Upper lobe of left lung (tissue), 6 donors: ENCODE results near the gene PRELID1. TPM values are rescaled to one million over a fixed set of nuclear protein-coding genes. Genes with fewer than 3 reads are reported as not detected.

Experiments used
- ATAC-seq, 2 donors: fragments of 200-7000 bp; cut with Tn5 transposase; one replicate each; pipeline ENCODE4 v1.9.1; 2022; ENCODE audit warnings: mild to moderate bottlenecking in 2 of 2, moderate library complexity in 2 of 2; ENCODE audit not compliant: low FRiP score in 2 of 2
- DNase-seq, 2 donors: peaks; one replicate each; pipeline ENCODE4 v3.0.0-alpha.2; 2019 to 2020
- H3K27ac ChIP-seq, 4 donors: fragments of 200-600 bp; sonication (generic); one replicate each; pipeline ENCODE4 v1.5.1; 2016 to 2019
- H3K27me3 ChIP-seq, 4 donors: fragments of 200-600 bp; sonication (generic); one replicate each; pipeline ENCODE4 v1.5.1; 2017 to 2019
- H3K36me3 ChIP-seq, 4 donors: fragments of 200-600 bp; sonication (generic); one replicate each; pipeline ENCODE4 v1.5.1; 2016 to 2019
- H3K4me1 ChIP-seq, 4 donors: fragments of 200-600 bp; sonication (generic); one replicate each; pipeline ENCODE4 v1.5.1; 2018 to 2019
- H3K4me3 ChIP-seq, 4 donors: fragments of 200-600 bp; sonication (generic); one replicate each; pipeline ENCODE4 v1.5.1; 2017 to 2019; ENCODE audit warnings: mild to moderate bottlenecking in 2 of 4, moderate library complexity in 1 of 4
- H3K9me3 ChIP-seq, 4 donors: fragments of 200-600 bp; sonication (generic); one replicate each; pipeline ENCODE4 v1.5.1; 2018 to 2019
- CTCF ChIP-seq, 6 experiments: fragments of 450-650 bp in 4 of 6; fragments of 200-600 bp in 2 of 6; sonication (generic) in 2 of 6; IDR thresholded peaks; one replicate each; pipeline ENCODE4 v1.5.1; 2016 to 2019; ENCODE audit warnings: antibody characterized with exemption in 6 of 6
- EP300 ChIP-seq, 4 donors: sonication (generic); formaldehyde crosslinking; IDR thresholded peaks; one replicate each; pipeline ENCODE4 v1.5.1; 2017; ENCODE audit warnings: antibody characterized with exemption in 4 of 4, control low read depth in 2 of 4
- POLR2A ChIP-seq, 4 donors: fragments of 450-650 bp; IDR thresholded peaks; one replicate each; pipeline ENCODE4 v1.5.1; 2016 to 2017; ENCODE audit warnings: antibody characterized with exemption in 4 of 4, mild to moderate bottlenecking in 2 of 4
- POLR2AphosphoS5 ChIP-seq, 2 donors: sonication (generic); formaldehyde crosslinking; IDR thresholded peaks; one replicate each; pipeline ENCODE4 v1.5.1; 2017; ENCODE audit warnings: antibody characterized with exemption in 2 of 2
- WGBS, 2 donors: methylation state at CpG; one replicate each; pipeline ENCODE4 v1.1.5; 2017 to 2018; 5-methylcytosine and 5-hydroxymethylcytosine counted together
- total RNA-seq, 6 donors: library from RNA; depleted of rRNA in 4 of 6; stranded (reverse); fragments of >200 nt in 4 of 6; gene quantifications; one replicate each; pipeline versions ENCODE4 v1.1.0 to v1.2.1, GENCODE V29; 2016 to 2021
- donor health status: DM: no; HTN: no; CAD: no; lungs with moderate emphysema.
- donor health status: DM: no; HTN: yes; CAD: no; lungs with severe emphysema.

PRELID1 gene
- total RNA-seq, 6 donors from 2014 or later = 45.1 to 132 (median 86.8) TPM

GRCh38 chr5:177347699-177348098 lies 44.1 kb downstream of the PRELID1 start:
- 79 to 92% methylated on average over 4 of the region's 4 CpGs for WGBS, 2 donors
- Histone ChIP-seq H3K4me1 (peaks cover 30 to 46% (median 36%) of the 10 kb centered on the region in 4 donors), H3K27me3 (no peaks in the 10 kb centered on the region), H3K36me3 (peaks cover 0 to 34% (median 6%) of the 10 kb centered on the region in 4 donors), H3K9me3 (no peaks in the 10 kb centered on the region), H3K27ac (no peak overlapping the region), H3K4me3 (no peak overlapping the region)
- ATAC-seq (no peak), DNase-seq (no peak)
- no peak for TF ChIP-seq EP300 (IDR thresholded peaks at IDR 0.05)
- no peak for TF ChIP-seq POLR2AphosphoS5 (IDR thresholded peaks at IDR 0.05)
- no peak for TF ChIP-seq POLR2A (IDR thresholded peaks at IDR 0.05)
- TF ChIP-seq CTCF (IDR thresholded peaks at IDR 0.05) = no peak

DNA sequence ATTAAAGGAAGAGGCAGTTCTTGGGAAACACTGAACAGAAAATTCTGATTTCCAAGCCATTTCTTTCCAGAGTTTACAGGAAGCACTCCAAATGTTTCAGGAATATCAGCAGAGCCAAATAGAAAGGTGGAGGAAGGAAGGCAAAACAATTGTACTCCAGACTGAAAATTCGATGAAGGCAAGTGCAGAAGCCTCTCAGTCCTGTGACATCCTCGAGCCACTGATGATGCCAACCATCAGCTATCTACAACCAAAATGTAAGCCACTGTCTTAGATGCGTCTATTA lies 45.7 kb downstream of the PRELID1 start:
- 70 to 73% methylated on average over 3 of the region's 3 CpGs for WGBS, 2 donors
- Histone ChIP-seq H3K27ac (no peak overlapping the region), H3K4me1 (peaks cover 30 to 46% (median 36%) of the 10 kb centered on the region in 4 donors), H3K27me3 (no peaks in the 10 kb centered on the region), H3K4me3 (peak overlapping the region in 1 of 4 donors; percentile 86), H3K9me3 (no peaks in the 10 kb centered on the region), H3K36me3 (peaks cover 0 to 32% (median 6%) of the 10 kb centered on the region in 4 donors)
- no peak for ATAC-seq
- no peak for TF ChIP-seq POLR2AphosphoS5 (IDR thresholded peaks at IDR 0.05)
- no peak for DNase-seq

- Histone ChIP-seq H3K4me1 (peaks cover 30 to 46% (median 36%) of the 10 kb centered on the region in 4 donors), H3K4me3 (peak overlapping the region in 1 of 4 donors; percentile 86), H3K27ac (no peak overlapping the region), H3K36me3 (peaks cover 0 to 28% (median 4%) of the 10 kb centered on the region in 4 donors), H3K27me3 (no peaks in the 10 kb centered on the region), H3K9me3 (no peaks in the 10 kb centered on the region)
- DNase-seq (no peak), ATAC-seq (no peak)
- WGBS, 2 donors = 87 to 88% methylated on average over 5 of the region's 5 CpGs
- TF ChIP-seq POLR2AphosphoS5 (IDR thresholded peaks at IDR 0.05) (no peak), POLR2A (IDR thresholded peaks at IDR 0.05) (no peak), EP300 (IDR thresholded peaks at IDR 0.05) (no peak), CTCF (IDR thresholded peaks at IDR 0.05) (no peak)
These were observed 46.2 kb downstream of the PRELID1 start for GRCh38 chr5:177349762-177350161.

DNA sequence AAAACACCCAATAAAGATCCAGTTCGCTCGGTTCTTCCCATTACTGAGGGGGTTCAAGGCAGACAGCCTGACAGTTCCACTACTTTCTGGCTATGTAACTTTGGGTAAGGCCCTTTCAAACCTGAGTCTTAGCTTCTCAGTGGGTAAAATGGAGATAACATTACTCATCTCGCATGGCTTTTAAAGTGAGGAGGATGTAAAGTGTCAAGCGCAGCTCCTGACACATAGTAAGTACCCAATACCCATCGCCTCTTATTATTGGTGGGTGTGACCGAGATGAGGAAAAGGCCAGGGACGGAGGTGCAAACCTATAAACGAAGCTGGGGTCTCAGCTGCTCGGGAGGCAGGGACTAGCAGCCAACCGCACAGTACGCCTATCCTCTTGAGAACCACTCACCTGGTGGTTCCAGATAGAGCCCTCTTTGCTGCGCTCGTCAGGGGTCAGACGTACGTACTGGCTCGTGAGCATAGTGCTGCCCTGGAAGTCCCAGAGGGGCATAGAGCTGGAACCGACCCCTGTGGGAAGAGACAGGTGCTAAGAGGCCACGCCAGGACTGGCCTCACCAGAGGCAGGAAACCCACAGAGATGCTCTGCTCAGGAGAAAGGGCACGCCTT lies 47.3 kb downstream of the PRELID1 start:
- Histone ChIP-seq H3K36me3 (peaks cover 0 to 28% (median 1%) of the 10 kb centered on the region in 4 donors), H3K4me3 (peak overlapping the region; percentile 79 to 100 (median 84)), H3K4me1 (peaks cover 30 to 46% (median 36%) of the 10 kb centered on the region in 4 donors), H3K27ac (peak overlapping the region; percentile 84 to 97 (median 94)), H3K27me3 (no peaks in the 10 kb centered on the region), H3K9me3 (no peaks in the 10 kb centered on the region)
- no peak for DNase-seq
- 11 to 15% methylated on average over 15 to 19 of the region's 19 CpGs for WGBS, 2 donors
- TF ChIP-seq CTCF (IDR thresholded peaks at IDR 0.05) = no peak
- no peak for TF ChIP-seq EP300 (IDR thresholded peaks at IDR 0.05)
- no peak for TF ChIP-seq POLR2AphosphoS5 (IDR thresholded peaks at IDR 0.05)
- TF ChIP-seq POLR2A (IDR thresholded peaks at IDR 0.05) = no peak
- ATAC-seq = peak in 1 of 2 donors; percentile 29

- Histone ChIP-seq H3K36me3 (peaks cover 0 to 28% (median 0%) of the 10 kb centered on the region in 4 donors), H3K4me1 (peaks cover 30 to 46% (median 36%) of the 10 kb centered on the region in 4 donors), H3K27me3 (no peaks in the 10 kb centered on the region), H3K9me3 (no peaks in the 10 kb centered on the region), H3K4me3 (peak within 1 kb of the TSS; percentile 79 to 100 (median 84)), H3K27ac (peak within 1 kb of the TSS; percentile 84 to 97 (median 94))
- DNase-seq = peak; percentile 94
- TF ChIP-seq EP300 (IDR thresholded peaks at IDR 0.05) (no peak), POLR2AphosphoS5 (IDR thresholded peaks at IDR 0.05) (peak; percentile 69 to 81), CTCF (IDR thresholded peaks at IDR 0.05) (peak in 1 of 6 experiments; percentile 14), POLR2A (IDR thresholded peaks at IDR 0.05) (peak in 3 of 4 donors; percentile 51 to 79 (median 59))
- WGBS, 2 donors = 6 to 8% methylated on average over 18 to 55 of the region's 55 CpGs
- peak; percentile 98 to 99 for ATAC-seq
These were observed 48.1 kb downstream of the PRELID1 start, which contains the start of gene LMAN2 for GRCh38 chr5:177351392-177352329. Gene LMAN2, minus strand, starts transcription at chr5:177351668. Its CDS starts 21 bp downstream, at chr5:177351647.
